AG20443 (cell line): Measurements from ENCODE around the gene SELENOP.
A peak's percentile ranks its signal among the peaks of the same experiment; 100 is the strongest.

ENCODE experiments used
- DNase-seq: peaks from one replicate; pipeline ENCODE4 v3.0.0; 2012; ENCODE audit warnings: low spot score, mixed read lengths

The SELENOP gene

GRCh38 chr5:42798284-42799240 is 13.1 kb downstream of the SELENOP start:
- no peak for DNase-seq

GRCh38 chr5:42791151-42791550 is 20.5 kb downstream of the SELENOP start:
- no peak for DNase-seq

- no peak for DNase-seq
Observed at GRCh38 chr5:42787845-42788244, 23.8 kb downstream of the SELENOP start.

- no peak for DNase-seq
Observed at GRCh38 chr5:42787073-42787472, 24.6 kb downstream of the SELENOP start.

GRCh38 chr5:42785756-42786155 is 25.9 kb downstream of the SELENOP start:
- no peak for DNase-seq

- no peak for DNase-seq
Observed at GRCh38 chr5:42784132-42784531, 27.6 kb downstream of the SELENOP start.

- DNase-seq, result no peak
Observed at GRCh38 chr5:42781584-42781983, 30.1 kb downstream of the SELENOP start.

GRCh38 chr5:42779083-42779482 is 32.6 kb downstream of the SELENOP start:
- no peak for DNase-seq

GRCh38 chr5:42772265-42772993 is 39.3 kb downstream of the SELENOP start:
- DNase-seq, result no peak

GRCh38 chr5:42770003-42770402 is 41.7 kb downstream of the SELENOP start:
- no peak for DNase-seq

- no peak for DNase-seq
Observed at GRCh38 chr5:42768106-42768504, 43.6 kb downstream of the SELENOP start.

- peak; percentile 30 for DNase-seq
Observed at GRCh38 chr5:42767491-42768105, 44.1 kb downstream of the SELENOP start.

- no peak for DNase-seq
Observed at GRCh38 chr5:42761791-42762190, 49.9 kb downstream of the SELENOP start.

GRCh38 chr5:42760426-42760825 is 51.3 kb downstream of the SELENOP start:
- no peak for DNase-seq

GRCh38 chr5:42759456-42759855 is 52.2 kb downstream of the SELENOP start:
- DNase-seq, result no peak

- DNase-seq, result peak; percentile 29
Observed at GRCh38 chr5:42756606-42757601, 54.8 kb downstream of the SELENOP start, which contains the start of gene CCDC152. TSS of gene CCDC152 (plus strand) at chr5:42756818. CDS start at chr5:42759122, 2,304 bp downstream.

GRCh38 chr5:42753099-42753498 is 58.6 kb downstream of the SELENOP start:
- no peak for DNase-seq

- no peak for DNase-seq
Observed at GRCh38 chr5:42751044-42751443, 60.6 kb downstream of the SELENOP start.

GRCh38 chr5:42750507-42750906 is 61.2 kb downstream of the SELENOP start:
- no peak for DNase-seq
